Fibroblast of pulmonary artery (primary cell): Measurements from ENCODE around the gene ATXN1.

Experiments
- DNase-seq: peaks from one replicate; pipeline ENCODE4 v3.0.0-alpha.2; 2010; ENCODE audit warnings: low read depth
- H3K4me3 ChIP-seq: replicated peaks from 2 replicates; pipeline ENCODE4 v1.5.1; 2011; ENCODE audit warnings: low read depth, mild to moderate bottlenecking, control low read depth, low read length, moderate library complexity
- TF ChIP-seq, protein P1 (sequence below): IDR thresholded peaks from 2 replicates; pipeline ENCODE4 v1.5.1; 2011; ENCODE audit warnings: mild to moderate bottlenecking, control low read depth, low read length, inconsistent platforms; ENCODE audit errors: missing control alignments

The ATXN1 gene

DNA sequence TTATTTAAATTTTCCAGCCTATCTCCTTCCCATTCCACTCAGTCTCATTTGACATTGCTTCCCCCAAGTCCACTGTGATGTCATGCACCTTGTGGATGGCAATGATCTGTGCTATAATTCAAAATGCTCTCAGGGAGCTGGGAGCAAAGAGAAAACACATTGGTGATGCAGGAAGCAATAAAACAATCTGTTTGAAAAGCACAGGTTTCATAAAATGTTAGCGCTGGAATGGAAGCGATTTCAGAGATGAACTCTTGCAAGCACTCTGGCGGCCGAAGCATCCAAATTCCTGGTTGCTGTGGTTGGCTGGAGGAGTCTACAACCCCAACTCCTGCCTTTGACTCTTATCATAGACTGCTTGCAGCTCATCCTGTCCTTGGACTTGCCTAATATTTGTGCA lies 355.9 kb downstream of the ATXN1 start:
- TF ChIP-seq, protein P1, sequence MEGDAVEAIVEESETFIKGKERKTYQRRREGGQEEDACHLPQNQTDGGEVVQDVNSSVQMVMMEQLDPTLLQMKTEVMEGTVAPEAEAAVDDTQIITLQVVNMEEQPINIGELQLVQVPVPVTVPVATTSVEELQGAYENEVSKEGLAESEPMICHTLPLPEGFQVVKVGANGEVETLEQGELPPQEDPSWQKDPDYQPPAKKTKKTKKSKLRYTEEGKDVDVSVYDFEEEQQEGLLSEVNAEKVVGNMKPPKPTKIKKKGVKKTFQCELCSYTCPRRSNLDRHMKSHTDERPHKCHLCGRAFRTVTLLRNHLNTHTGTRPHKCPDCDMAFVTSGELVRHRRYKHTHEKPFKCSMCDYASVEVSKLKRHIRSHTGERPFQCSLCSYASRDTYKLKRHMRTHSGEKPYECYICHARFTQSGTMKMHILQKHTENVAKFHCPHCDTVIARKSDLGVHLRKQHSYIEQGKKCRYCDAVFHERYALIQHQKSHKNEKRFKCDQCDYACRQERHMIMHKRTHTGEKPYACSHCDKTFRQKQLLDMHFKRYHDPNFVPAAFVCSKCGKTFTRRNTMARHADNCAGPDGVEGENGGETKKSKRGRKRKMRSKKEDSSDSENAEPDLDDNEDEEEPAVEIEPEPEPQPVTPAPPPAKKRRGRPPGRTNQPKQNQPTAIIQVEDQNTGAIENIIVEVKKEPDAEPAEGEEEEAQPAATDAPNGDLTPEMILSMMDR: no peak
- DNase-seq: no peak
- no peak overlapping the region for H3K4me3 ChIP-seq

DNA sequence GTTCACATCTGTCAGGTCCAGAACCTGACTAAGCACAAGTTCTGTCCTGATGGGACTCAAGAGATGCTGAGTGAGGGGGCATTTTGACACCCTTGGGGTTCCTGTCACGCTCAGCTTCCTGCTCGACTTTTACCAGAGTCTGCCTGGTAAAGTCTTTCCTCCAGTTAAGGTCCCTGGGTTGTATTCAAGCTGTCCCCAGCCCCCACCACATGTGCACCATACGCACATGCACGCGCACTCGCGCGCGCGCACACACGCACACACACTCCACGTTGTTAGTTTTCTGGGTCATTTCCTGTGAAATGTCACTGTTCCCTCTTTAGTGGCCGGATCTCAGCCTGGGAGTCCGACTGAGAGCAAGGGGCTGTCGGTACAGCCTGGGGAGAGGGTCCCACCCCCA lies 356.8 kb downstream of the ATXN1 start:
- TF ChIP-seq, protein P1: no peak
- DNase-seq: no peak
- H3K4me3 ChIP-seq: no peak overlapping the region

DNA sequence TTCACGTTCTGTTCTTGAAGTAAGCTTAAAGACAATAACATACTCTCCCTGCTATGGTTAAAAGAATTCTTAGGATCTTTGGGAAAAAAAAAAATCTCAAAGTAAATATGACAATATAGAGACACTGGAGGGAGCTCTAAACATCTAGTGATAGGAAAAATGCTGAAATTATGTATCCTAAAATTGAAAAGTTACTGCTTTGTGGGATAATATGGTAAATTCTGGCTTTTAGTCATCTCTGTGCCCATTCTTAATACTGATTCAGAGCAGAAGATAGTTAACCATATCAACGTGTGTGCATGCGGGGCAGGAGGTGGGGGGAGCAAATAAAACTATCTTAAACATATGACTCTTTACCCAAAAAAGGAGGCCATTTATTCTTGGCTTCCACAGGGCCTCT lies 357.4 kb downstream of the ATXN1 start:
- TF ChIP-seq, protein P1: peak; percentile 43
- DNase-seq: peak; percentile 33
- H3K4me3 ChIP-seq: no peak overlapping the region

DNA sequence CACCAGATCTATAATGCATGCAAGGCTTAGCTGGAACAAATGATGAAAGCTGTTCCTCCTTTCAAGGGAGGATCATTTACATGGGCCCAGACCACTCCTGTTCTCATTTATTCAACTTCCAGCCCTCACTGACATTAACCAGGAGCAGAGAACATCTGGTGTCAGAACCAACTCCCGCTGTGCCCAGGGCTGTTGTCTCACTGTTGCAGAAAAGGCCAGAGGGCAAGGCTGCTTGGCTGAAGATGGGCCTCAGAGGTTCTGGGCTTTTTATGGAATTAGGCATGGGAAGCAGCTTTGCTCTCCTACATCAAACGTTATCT lies 358.7 kb downstream of the ATXN1 start:
- TF ChIP-seq, protein P1: no peak
- DNase-seq: no peak
- no peak overlapping the region for H3K4me3 ChIP-seq

DNA sequence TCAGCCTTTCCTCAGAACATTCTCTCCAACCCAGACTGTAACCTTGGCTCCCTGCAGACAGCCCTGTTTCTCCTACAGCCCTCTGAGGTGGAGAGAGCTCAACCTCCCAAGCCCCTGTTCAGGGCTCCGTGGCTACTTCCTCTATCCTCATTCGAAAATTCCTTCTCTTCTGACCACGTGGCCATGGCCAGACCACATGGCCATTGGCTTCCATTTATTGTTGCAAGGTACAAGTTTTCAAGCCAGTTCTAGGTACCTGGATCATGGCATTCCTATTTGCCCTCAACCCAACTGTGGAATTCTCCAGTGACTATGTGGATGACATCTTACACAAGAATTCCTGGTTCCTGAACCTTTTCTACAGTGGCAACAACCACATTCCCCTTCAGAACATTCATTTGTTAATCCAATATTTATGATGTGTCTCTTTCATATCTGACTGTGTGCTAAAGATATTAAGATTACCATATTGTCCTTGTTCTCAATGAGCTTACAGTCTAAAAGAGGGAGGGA lies 361.0 kb downstream of the ATXN1 start:
- TF ChIP-seq, protein P1: no peak
- no peak for DNase-seq
- H3K4me3 ChIP-seq: no peak overlapping the region

DNA sequence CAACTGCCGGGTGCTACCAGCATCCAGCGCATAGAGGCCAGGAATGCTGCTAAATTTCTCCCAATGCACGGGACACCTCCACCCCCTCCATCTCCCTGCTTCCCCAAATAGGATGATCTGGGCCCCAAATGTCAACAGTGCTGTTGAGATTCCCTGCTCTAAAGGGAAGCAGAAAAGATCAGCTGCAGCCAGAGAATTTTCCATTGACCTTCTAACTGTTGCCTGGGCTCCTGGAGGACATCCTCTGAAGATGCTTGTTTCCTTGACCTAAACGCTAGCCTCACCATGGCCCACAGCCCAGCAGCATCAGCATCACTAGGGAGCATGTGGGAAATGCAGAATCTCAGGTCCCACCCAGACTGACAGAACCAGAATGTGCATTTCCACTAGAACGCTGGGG lies 361.6 kb downstream of the ATXN1 start:
- H3K4me3 ChIP-seq: no peak overlapping the region
- TF ChIP-seq, protein P1: no peak
- DNase-seq: no peak

DNA sequence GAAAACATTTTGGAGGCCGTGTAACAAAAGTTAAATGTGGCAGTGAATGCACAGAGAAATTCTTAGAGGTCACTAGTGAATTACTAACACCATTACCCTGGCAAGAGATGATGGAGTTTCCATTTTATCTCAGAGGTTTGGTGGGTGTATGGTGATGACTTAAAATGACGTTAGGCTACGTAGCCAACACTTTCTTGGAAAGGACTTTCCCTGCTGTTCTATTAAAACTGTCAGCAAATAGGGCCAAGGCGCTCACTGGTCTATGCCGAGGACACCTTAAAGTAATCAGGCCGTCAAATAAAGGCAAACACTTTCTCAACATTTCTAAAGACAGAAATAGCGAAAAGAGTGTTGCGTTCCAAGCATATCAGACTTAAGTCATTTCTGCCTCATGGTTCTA lies 362.1 kb downstream of the ATXN1 start:
- no peak overlapping the region for H3K4me3 ChIP-seq
- TF ChIP-seq, protein P1: no peak
- DNase-seq: no peak
